ENCODE measurements around the gene DHX8.
"Not testable (repeated sequence)": the region's sequence is repeated elsewhere in the genome, so short reads cannot be mapped to it uniquely, and the experiment has no call there.

- not testable (repeated sequence) for TF ChIP-seq POLR2AphosphoS5 (IDR thresholded peaks at IDR 0.05; ENCODE audit: insufficient read depth, low read depth, low read length); POLR2A (IDR thresholded peaks at IDR 0.05; ENCODE audit: low read depth, low read length); EZH2 (IDR thresholded peaks at IDR 0.05; ENCODE audit: borderline replicate concordance, low read depth, low read length, severe bottlenecking); CTCF (IDR thresholded peaks at IDR 0.05; ENCODE audit: extremely low read depth in 1 of 2, insufficient read depth in 1 of 2, low read depth in 1 of 2, low read length in 2 of 2); GATA2 (IDR thresholded peaks at IDR 0.05; ENCODE audit: insufficient read depth, insufficient read length, low read depth, low read length); MAX (IDR thresholded peaks at IDR 0.05; ENCODE audit: insufficient read depth, insufficient read length); FOS (IDR thresholded peaks at IDR 0.05; ENCODE audit: borderline replicate concordance, insufficient read depth, low read length); JUN (IDR thresholded peaks at IDR 0.05; ENCODE audit: borderline replicate concordance, insufficient read depth, insufficient read length, low read depth); MYC (IDR thresholded peaks at IDR 0.05; ENCODE audit: low read depth, low read length)
Observed at GRCh38 chr17:43459878-43460277, 23.9 kb upstream of the DHX8 start.
